GM15510 (cell line): Measurements from ENCODE around the gene UQCC2.

Experiments used
- POLR2A ChIP-seq: IDR thresholded peaks from 3 replicates; pipeline ENCODE4 v1.6.1; 2011; ENCODE audit warnings: borderline replicate concordance; ENCODE audit not compliant: insufficient read length; ENCODE audit errors: extremely low read depth

The UQCC2 gene

GRCh38 chr6:33661106-33661838 lies 50.2 kb downstream of the UQCC2 start:
- TF ChIP-seq POLR2A, result no peak

- TF ChIP-seq POLR2A, result no peak
Measured at GRCh38 chr6:33659986-33660385, 51.5 kb downstream of the UQCC2 start.

- no peak for TF ChIP-seq POLR2A
Measured at GRCh38 chr6:33658982-33659689, 52.4 kb downstream of the UQCC2 start.

- TF ChIP-seq POLR2A, result no peak
Measured at GRCh38 chr6:33656844-33657243, 54.7 kb downstream of the UQCC2 start.

GRCh38 chr6:33654831-33655554 lies 56.5 kb downstream of the UQCC2 start:
- TF ChIP-seq POLR2A, result no peak

GRCh38 chr6:33652002-33652401 lies 59.5 kb downstream of the UQCC2 start:
- TF ChIP-seq POLR2A, result no peak

GRCh38 chr6:33651403-33651802 lies 60.1 kb downstream of the UQCC2 start:
- TF ChIP-seq POLR2A, result no peak
